Vagina (tissue), 2 donors: Measurements from ENCODE around the gene UNK.

Experiments
- POLR2A ChIP-seq, 2 donors: fragments of 450-650 bp; IDR thresholded peaks; one replicate each; pipeline ENCODE4 v1.6.1; 2017; ENCODE audit warnings: antibody characterized with exemption in 2 of 2, mild to moderate bottlenecking in 2 of 2, moderate library complexity in 2 of 2
- POLR2AphosphoS5 ChIP-seq, 2 donors: sonication (generic); formaldehyde crosslinking; IDR thresholded peaks; one replicate each; pipeline ENCODE4 v1.9.0; 2017; ENCODE audit warnings: antibody characterized with exemption in 2 of 2, mild to moderate bottlenecking in 2 of 2, low read depth in 1 of 2; ENCODE audit not compliant: insufficient read depth in 1 of 2
- TF ChIP-seq, protein P1 (sequence below), 3 experiments: fragments of 450-650 bp in 2 of 3; fragments of 200-600 bp in 1 of 3; sonication (generic) in 1 of 3; IDR thresholded peaks; one replicate each; pipeline ENCODE4 v1.5.1; 2017 to 2019; ENCODE audit warnings: antibody characterized with exemption in 3 of 3, mild to moderate bottlenecking in 2 of 3, moderate library complexity in 2 of 3

DNA sequence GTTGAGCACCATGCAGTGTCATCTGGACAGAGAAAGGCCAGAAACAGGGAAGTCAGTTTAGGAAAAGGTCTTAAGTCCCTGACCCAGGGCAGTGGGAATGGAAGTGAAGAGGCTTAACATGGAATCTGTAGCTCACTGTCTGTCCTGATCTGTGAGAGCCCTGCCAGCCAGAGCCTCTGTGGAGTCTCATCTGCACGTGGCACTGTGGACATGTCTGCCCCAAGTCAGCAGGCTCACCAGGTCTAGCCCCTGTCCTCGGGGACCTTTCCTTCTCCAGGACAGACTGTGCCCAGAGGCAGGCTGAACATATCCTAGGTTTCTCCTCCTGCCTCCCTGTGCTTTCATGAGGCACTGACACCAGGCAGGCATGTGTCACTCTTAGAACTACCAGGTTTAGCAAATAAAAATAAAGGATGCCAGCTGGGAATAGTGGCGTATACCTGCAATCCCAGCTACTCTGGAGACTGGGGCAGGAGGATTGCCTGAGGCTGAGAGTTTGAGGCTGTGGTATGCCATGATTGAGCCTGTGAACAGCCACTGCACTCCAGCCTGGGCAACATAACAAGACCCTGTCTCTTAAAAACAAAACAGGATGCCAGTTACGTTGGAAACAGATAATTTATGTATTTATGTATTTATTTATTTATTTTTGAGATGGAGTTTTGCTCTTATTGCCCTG, 22.4 kb downstream of the UNK start:
- TF ChIP-seq, protein P1, sequence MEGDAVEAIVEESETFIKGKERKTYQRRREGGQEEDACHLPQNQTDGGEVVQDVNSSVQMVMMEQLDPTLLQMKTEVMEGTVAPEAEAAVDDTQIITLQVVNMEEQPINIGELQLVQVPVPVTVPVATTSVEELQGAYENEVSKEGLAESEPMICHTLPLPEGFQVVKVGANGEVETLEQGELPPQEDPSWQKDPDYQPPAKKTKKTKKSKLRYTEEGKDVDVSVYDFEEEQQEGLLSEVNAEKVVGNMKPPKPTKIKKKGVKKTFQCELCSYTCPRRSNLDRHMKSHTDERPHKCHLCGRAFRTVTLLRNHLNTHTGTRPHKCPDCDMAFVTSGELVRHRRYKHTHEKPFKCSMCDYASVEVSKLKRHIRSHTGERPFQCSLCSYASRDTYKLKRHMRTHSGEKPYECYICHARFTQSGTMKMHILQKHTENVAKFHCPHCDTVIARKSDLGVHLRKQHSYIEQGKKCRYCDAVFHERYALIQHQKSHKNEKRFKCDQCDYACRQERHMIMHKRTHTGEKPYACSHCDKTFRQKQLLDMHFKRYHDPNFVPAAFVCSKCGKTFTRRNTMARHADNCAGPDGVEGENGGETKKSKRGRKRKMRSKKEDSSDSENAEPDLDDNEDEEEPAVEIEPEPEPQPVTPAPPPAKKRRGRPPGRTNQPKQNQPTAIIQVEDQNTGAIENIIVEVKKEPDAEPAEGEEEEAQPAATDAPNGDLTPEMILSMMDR (IDR thresholded peaks at IDR 0.05): no peak
- no peak for TF ChIP-seq POLR2A (IDR thresholded peaks at IDR 0.05)
- no peak for TF ChIP-seq POLR2AphosphoS5 (IDR thresholded peaks at IDR 0.05; ENCODE audit: insufficient read depth in 1 of 2, low read depth in 1 of 2)
